ENCODE data around the gene SPAG7. TPM values are rescaled to one million over a fixed set of nuclear protein-coding genes. Genes with fewer than 3 reads are reported as not detected.

Gene SPAG7
- total and polyA plus RNA-seq, 10 donors = 34.8 to 89.1 (median 55.5) TPM

GRCh38 chr17:4974115-4974670, 6.6 kb upstream of the SPAG7 start:
- no peak for DNase-seq
- H3K9me3 ChIP-seq = no peaks in the 10 kb centered on the region
- H3K4me3 ChIP-seq = no peak overlapping the region
- no peaks in the 10 kb centered on the region for H3K27me3 ChIP-seq (replicated peaks in 1 of 7)
- peak overlapping the region in 4 of 8 donors; percentile 26 to 63 (median 52) for H3K27ac ChIP-seq
- intact Hi-C loops (cut with DNase I; ENCODE audit: low total_unique reads) = no loop called here
- WGBS, 5 donors = 79 to 90% (median 87%) methylated on average over 9 of the region's 9 CpGs
- peaks cover 8 to 83% (median 29%) of the 10 kb centered on the region in 6 donors for H3K4me1 ChIP-seq
- TF ChIP-seq CTCF (IDR thresholded peaks at IDR 0.05 in 8 of 11, conservative IDR thresholded peaks at IDR 0.05 in 3 of 11) = no peak
- no peak for TF ChIP-seq POLR2AphosphoS5 (IDR thresholded peaks at IDR 0.05)
- TF ChIP-seq POLR2A (IDR thresholded peaks at IDR 0.05) = no peak
- H3K36me3 ChIP-seq = peaks cover 0 to 100% (median 72%) of the 10 kb centered on the region in 6 donors

- Histone ChIP-seq H3K4me3 (no peak overlapping the region), H3K9me3 (no peaks in the 10 kb centered on the region), H3K4me1 (peaks cover 10 to 83% (median 29%) of the 10 kb centered on the region in 6 donors), H3K27ac (peak overlapping the region in 4 of 8 donors; percentile 26 to 63 (median 52)), H3K27me3 (replicated peaks in 1 of 7) (no peaks in the 10 kb centered on the region), H3K36me3 (peaks cover 0 to 100% (median 70%) of the 10 kb centered on the region in 6 donors)
- peak in 2 of 3 donors; percentile 46 to 62 for TF ChIP-seq POLR2AphosphoS5 (IDR thresholded peaks at IDR 0.05)
- TF ChIP-seq POLR2A (IDR thresholded peaks at IDR 0.05) = no peak
- DNase-seq = no peak
- WGBS, 5 donors = 82 to 89% (median 86%) methylated on average over 8 to 10 of the region's 10 CpGs
- intact Hi-C loops (cut with DNase I; ENCODE audit: low total_unique reads) = no loop called here
Observed at GRCh38 chr17:4973256-4974114, 5.9 kb upstream of the SPAG7 start.

- Histone ChIP-seq H3K36me3 (peaks cover 0 to 95% (median 62%) of the 10 kb centered on the region in 6 donors), H3K9me3 (no peaks in the 10 kb centered on the region), H3K27ac (peak overlapping the region in 3 of 8 donors; percentile 51 to 63 (median 54)), H3K4me1 (peaks cover 8 to 82% (median 31%) of the 10 kb centered on the region in 6 donors), H3K4me3 (peak overlapping the region in 1 of 8 donors; percentile 5), H3K27me3 (replicated peaks in 1 of 7) (no peaks in the 10 kb centered on the region)
- WGBS, 5 donors = 86 to 97% (median 90%) methylated on average over 10 to 12 of the region's 12 CpGs
- TF ChIP-seq CTCF (IDR thresholded peaks at IDR 0.05 in 8 of 11, conservative IDR thresholded peaks at IDR 0.05 in 3 of 11) = no peak
- no peak for TF ChIP-seq POLR2A (IDR thresholded peaks at IDR 0.05)
- TF ChIP-seq POLR2AphosphoS5 (IDR thresholded peaks at IDR 0.05) = no peak
- DNase-seq = no peak
- intact Hi-C loops (cut with DNase I; ENCODE audit: low total_unique reads) = no loop called here
Observed at GRCh38 chr17:4972752-4973151, 5.1 kb upstream of the SPAG7 start.

- Histone ChIP-seq H3K4me1 (peaks cover 8 to 78% (median 31%) of the 10 kb centered on the region in 6 donors), H3K4me3 (no peak overlapping the region), H3K9me3 (no peaks in the 10 kb centered on the region), H3K27ac (peak overlapping the region in 3 of 8 donors; percentile 51 to 63 (median 54)), H3K27me3 (replicated peaks in 1 of 7) (no peaks in the 10 kb centered on the region), H3K36me3 (peaks cover 0 to 90% (median 58%) of the 10 kb centered on the region in 6 donors)
- intact Hi-C loops (cut with DNase I; ENCODE audit: low total_unique reads) = no loop called here
- 93 to 96% (median 93%) methylated on average over 12 of the region's 12 CpGs for WGBS, 5 donors
- TF ChIP-seq CTCF (IDR thresholded peaks at IDR 0.05 in 8 of 11, conservative IDR thresholded peaks at IDR 0.05 in 3 of 11) = no peak
- TF ChIP-seq POLR2AphosphoS5 (IDR thresholded peaks at IDR 0.05) = peak in 2 of 3 donors; percentile 37 to 67
- no peak for TF ChIP-seq POLR2A (IDR thresholded peaks at IDR 0.05)
- no peak for DNase-seq
Observed at GRCh38 chr17:4972322-4972721, 4.7 kb upstream of the SPAG7 start.

Data from spleen (tissue), 11 donors.